CD4-positive, alpha-beta T cell treated with Interleukin-17A for 4 hours (primary cell): ENCODE results near the gene RPH3AL.

Experiments used
- DNase-seq: peaks from one replicate; pipeline ENCODE4 v3.0.0-alpha.2; 2020; ENCODE audit warnings: mixed read lengths

RPH3AL gene

DNA sequence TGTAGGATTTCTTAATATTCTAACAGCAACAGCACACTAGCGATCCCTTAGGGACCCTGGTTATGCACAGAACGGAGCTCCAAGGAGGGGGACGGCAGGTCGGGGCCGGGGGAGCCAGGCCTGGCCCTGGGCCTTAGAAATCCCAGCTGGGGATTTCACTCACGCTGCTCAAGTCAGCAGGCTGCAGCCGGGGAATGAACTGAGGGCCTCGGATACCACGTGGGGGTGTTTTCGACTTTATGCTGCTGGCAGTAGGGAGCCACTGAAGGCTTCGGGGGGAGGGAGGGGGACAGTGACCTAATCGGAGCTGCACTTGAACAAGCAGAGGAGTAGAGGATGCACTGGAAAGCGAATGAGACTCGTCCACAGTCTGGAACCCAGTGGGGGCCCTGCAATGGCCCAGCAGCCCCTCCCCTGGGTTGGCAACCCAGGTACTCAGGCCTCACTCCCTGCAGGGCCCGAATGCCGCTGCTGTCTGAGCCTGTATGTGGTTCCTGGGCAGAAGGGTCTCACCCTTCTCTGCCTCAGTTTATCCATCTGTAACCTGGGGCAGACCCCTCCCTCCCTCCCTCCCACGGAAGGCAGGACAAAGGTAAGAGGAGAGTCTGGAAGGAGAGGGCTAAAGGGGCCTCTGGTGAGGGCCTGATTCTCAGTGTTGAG, 53.7 kb downstream of the RPH3AL start:
- no peak for DNase-seq

DNA sequence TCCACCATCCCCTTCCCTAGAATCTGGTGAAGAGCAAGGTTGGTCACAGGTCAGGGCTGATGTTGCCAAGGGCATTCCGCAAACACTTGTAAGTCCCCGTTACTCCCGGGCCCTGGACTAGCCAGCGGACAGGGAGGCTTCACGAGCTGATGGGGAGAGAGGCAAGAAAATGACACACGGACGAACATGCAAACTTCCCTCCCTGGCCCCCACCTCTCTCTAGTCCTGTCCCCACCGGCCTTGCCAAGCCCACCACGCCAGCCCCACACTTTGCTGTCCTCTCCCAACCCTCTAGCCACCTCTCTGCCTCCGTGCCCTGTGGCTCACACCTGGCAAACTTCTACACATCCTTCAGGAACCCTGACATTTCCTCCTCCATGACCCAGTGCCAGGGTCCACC, 54.8 kb downstream of the RPH3AL start:
- no peak for DNase-seq

DNA sequence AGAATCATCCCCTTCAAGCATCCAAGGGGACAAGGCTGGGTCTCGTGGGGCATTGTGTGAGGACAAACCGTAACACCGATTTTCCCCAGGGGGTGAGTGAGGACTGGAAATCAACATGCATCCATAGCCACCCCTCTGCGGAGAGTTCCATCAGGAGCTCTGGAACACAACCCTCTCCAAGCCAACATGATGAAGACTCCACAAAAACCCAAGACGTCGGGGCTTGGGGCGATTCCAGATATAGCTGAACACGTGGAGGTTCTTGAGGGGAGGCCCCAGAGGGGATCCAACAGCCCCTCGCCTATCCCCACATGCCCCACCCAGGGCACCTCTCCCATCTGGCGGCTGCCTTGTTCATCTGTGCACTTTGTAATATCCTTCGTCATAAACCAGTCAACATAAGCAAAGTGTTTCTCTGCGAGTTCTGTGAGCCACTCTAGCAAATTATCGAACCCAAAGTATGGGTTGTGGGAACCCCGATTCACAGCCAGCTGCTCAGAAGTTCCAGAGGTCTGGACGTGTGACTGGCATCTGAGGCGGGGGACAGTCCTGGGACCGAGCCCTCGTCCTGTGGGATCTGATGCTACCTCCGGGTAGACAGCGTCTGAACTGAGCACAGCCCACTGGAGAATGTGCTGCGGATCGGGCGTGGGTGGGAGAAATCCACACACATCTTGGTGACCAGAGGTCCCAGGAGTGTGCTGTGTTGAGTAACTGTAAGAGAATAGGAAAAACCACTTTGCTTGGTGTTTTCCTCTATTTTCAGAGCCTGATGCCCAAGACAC, 55.5 kb downstream of the RPH3AL start:
- no peak for DNase-seq

DNA sequence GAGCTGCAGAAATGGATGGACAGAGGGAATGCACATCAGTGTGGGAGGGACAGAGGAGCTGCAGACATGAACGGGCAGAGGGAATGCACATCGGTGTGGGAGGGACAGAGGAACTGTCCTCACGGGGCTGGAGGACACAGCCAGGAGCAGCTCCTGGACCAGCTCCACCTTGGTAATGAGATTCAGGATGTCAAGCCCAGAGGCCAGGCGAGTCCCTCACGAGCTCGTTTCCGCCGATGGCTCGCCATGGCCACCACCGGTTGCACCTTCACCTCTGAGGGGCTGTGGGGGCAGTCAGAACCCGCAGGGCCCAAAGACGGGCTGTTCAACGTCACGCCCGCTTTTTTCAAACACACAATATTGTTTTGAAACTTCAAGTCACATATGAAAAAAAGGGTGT, 56.2 kb downstream of the RPH3AL start:
- DNase-seq = no peak

DNA sequence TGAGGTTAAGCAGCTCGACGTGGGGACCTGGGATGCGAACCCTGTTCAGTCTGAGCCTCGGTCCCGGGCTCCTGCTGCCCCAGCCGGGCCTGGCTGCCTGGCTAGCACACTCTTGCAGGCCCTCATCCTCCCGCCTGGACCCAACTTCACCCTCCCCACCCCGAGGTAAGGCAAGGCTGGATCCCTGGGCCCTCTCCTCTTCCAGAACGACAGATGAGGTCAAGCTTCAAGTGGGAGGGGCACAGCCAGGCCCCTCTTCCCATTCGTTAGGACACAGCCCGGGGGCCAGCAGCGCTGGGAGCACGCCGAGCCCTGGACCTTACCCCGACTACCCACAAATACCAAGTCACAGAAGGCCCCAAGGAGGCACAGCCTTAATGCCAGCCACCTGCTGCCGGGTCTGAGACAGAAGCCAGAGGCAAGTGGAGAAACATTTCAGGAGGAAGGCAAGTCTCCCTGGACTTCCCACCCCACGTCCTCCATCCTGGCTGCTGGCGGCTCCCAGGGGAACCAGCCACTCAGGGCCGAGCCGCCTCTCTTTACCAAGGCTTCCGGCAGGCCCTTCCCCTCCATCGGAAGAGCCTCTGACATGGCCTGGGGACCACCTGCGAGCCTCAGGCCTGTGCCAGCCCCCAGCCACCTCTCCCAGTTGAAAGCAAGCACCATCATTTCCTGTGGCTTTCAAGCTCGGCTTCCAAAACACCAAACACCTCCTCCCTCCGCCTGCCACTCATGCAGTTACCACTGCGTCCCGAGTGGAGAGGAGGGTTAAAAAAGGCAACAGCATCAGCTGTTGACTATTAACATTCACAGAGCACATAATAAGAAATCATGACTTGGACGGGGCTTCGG, 59.9 kb downstream of the RPH3AL start:
- peak; percentile 25 for DNase-seq

DNA sequence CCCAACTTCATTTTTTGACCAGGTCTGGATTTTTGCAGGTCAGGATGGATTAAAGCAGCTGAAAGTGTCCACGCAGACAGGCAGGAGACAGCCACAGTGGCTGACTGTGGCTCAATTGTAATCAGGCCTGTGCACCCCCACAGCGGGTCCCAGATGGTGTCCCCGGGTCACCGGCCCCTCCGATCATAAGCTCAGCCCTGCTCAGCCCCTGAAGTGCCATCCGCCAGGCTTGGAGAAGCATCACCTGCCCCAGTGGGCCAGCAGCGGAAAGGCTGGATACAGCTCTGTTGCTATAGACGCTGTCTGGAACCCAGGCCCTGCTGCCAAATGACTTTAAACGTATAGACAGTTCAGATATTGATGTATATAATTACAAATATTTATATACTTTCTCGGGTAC, 60.6 kb downstream of the RPH3AL start:
- no peak for DNase-seq

DNA sequence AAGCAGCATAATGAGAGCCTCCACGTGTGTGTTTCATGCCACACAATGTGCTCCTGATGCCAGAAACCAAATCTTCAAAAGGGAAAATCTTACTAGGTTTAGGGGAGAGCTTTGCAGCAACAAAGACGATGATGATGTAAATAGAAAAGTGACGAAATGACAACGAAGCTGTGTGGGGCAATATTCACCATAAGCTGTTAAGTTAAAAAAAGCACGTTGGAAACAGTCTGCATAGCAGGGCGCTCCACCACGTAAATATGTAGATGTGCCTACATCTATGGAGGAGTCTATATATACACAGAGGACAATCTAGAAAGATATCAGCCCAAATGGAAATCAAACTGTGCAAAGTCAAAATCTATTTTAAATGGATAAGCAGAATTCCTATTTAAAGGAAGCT, 61.0 kb downstream of the RPH3AL start:
- DNase-seq = no peak

DNA sequence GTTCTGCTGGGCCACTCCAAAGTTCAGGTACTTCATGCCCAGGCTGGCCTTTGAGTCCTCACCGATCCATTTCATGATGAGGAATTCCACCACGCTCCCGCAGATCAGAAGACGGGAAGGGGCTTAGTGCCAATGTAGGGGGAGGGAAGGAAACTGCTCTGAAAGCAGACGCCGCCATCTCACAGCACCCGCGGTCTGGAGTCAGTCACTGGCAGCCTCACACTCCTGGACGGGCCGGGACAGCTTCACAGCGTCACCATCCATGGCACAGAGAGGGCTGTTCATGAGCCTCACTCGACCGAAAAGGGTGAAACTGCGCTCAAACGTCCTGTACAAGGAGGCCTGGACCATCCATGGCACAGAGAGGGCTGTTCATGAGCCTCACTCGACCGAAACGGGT, 62.0 kb downstream of the RPH3AL start:
- DNase-seq = no peak

DNA sequence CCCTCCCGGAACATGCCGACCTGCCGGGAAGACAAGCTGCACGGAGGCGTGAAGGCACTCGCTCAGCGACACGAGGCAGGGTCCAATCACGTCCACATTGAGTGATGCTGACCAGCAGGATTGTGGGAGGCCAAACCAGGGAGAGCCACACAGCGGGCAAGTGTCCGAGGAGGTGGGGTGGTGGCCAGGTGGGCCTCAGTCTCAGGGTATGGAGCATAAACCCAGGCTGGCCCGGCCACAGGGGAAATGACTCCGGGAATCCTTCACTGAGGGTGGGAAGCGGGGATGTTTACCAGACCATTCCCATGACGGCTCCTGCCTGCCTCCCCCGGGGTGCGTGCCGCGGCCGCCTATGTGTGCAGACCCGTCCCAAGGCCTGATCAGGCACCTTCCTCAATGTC, 62.5 kb downstream of the RPH3AL start:
- DNase-seq = no peak

DNA sequence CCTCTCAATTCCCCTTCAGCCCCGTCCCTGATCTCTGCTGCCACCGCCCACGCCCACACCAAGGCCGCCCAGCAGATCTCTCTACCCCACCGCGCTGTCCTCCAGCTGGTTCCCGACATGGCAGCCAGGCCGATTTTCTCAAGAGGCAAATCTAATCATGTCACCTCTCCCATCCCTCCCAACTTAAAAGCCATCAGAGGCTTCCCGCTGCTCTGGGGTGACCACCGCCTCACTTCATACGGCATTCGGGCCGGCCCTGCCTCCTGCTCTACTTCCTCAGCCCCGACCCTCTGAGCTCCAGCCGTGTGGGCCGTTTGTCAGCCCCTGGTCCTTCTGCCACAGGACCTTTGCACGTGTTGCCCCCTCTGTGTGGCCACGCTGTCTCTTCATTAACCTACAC, 63.2 kb downstream of the RPH3AL start:
- DNase-seq = no peak

DNA sequence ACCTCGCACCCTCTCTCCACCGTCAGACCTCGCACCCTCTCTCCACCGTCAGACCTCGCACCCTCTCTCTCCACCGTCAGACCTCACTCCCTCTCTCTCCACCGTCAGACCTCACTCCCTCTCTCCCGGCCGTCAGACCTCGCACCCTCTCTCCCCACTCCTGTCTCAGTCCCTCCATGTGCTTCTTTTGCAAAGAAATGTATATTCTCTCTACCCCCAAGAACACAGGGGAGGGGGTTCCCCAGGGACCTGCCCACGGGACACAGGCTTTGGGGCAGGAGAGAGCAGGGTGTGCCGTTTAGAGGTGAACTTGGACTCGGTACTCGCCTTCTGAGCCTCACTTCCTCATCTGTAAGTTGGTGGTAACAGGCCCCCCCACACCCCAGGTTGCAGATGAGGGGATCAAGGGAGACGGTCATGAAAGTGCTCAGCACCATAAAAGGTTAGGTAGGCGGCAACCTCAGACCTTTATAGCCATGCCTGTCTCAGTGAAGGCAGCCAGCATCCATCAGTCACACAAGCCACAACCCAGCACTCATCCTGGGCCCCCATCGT, 63.7 kb downstream of the RPH3AL start:
- no peak for DNase-seq

DNA sequence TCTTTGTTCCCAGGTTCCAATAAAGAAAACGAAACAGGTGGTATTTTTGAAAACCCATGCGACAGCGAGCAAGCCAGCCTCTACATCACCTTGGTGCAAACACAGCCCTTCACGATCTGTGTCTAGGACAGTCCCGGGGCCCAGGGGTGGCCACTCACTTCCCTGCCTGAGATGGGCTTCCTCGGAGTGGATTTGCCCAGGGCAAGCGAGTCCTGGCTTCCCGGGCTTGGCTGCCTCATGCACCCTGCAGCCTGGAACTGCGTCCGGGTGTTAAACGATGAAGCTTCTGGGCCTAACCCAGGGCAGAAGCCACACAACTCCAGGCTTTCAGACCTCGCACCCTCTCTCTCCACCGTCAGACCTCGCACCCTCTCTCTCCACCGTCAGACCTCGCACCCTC, 66.0 kb downstream of the RPH3AL start:
- DNase-seq = no peak

DNA sequence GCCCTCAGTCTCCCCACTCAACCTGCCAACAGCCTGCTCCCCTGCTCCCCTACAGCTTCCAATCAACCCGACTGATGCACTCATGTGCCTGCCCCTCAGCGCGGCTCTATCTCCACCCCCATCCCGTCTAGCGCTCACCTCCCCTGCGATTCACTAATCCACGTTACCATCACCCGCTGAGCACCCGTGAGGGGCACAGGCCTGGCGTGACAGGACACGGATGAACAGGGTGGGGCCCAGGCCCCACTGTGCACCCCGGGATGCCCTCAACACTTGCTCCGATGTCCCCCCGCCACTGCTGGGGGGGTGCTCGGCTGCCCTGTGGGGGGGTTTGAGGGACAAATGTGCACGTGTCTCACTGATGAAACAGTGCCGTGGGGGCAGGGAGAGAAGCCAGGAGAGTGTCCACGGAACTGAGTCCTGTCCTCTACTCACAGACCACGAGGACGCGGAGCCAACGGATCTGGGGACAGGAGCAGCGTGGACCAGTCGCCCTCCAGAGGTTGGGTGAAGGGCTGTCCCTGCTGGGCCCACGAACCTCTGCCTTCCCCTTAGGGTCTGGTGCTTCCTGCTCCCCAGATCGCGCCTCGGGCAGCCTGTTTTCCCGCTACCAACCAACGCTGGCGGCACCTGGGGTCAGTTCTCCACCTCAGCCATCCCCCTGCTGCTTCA, 66.7 kb downstream of the RPH3AL start:
- no peak for DNase-seq

DNA sequence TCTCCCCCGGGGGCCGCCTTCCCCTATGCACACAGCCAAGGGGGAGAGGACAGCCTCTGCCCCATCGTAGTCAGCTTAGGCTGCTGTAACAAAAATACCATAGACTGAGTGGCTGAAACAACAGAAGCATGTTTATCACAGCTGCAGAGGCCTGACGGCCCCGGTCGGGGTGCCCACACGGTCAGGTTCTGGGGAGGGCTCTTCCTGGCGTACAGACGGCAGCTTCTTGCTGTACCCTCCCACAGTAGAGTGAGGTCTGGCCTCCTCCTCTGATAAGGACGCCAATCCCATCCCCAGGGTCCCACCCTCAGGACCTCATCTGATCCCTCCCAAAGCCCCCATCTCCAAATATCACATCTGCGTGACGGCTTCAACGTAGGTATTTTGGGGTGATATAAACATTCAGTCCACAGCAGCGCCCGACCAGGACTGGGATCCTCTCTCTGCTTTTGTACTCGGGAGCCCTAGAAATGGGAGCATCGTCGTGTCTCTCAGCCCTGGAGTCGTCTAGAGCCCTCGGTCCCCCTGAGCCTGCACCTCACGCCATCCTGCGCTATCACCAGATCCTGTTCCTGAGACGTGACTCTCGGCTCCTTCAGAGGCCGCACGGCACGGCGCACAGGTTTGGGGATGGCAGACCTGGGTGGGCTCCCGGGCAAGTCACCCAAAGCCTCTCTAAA, 67.8 kb downstream of the RPH3AL start:
- no peak for DNase-seq

DNA sequence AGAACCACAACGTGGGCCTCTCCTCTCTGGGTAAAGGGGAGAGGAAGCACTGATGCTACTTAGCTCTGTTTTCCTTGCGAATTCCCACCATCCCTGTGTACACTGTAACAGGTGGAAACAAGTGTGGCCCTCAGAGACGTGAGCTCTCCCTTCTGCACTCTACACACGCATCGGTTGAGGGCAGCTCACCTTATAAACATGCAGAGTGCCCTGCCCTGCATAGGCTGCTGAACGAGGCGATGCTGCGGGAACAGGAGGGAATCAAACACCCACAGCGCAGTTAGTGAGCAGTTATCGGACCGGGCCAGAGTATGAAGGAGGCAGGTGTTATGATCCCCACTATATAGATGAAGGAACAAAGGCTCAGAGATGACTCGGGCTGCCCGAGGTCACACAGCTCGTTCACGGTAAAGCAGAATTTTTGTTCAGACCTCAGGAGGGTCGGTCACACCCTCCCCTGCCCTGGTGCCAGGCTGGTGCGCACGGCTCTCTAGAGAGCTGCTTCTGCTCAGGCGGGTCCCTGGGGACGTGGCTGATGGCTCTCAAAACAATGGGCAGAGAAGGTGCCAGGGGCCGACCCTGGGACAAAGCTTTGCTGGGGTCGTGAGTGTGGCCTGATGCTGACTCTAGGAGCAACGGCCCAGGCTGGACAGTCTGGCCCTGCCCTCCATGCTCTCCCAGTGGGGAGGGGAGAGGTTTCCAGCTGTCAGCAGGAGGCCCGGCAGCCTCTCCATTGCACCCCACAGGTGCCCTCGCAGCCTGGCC, 68.5 kb downstream of the RPH3AL start:
- no peak for DNase-seq

DNA sequence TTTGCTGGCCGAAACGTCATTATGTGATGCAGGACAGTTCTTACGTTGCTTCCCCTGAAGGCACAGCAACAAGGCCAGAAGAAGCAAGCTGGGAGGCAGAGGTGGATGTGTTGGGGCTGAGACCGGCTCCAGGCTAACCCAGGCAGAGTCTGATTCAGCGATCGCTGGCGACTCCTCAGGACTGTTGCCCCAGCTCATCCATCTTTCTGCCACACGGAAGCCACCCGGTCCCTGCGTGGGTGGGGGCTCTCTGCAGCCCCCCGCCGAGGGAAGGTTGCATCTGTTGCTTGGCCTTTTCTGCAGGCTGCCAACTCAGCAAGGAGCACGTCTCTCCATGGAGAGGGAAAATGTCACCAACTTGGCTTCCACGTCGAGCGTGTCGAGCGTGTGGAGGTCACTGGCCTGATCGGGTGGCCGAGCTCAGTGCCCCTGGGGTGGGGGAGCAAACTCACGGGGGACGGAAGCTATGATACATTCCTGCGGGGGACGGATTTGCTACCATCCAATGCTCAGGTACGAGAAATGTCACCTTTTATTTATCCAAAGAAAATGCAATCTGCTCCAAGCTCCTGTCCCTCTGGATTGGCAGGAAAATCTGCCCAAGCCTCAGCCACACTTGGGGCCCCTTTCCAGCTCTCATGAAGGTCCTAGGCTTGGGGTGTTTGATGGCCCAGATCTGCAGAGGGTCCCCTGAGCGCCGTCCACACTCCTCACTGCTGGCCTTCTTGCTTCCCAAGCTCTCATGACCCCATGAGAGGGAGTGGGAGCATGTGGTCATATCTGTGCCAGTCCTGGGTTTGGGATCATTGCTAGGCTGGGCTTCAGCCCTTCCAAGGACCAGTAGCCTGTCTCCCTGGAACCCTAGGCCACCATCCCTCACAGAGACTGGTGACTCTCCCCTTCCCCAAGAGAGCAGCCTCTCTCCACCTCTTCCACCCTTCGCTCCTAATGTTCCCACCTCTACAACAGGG, 69.4 kb downstream of the RPH3AL start:
- no peak for DNase-seq

DNA sequence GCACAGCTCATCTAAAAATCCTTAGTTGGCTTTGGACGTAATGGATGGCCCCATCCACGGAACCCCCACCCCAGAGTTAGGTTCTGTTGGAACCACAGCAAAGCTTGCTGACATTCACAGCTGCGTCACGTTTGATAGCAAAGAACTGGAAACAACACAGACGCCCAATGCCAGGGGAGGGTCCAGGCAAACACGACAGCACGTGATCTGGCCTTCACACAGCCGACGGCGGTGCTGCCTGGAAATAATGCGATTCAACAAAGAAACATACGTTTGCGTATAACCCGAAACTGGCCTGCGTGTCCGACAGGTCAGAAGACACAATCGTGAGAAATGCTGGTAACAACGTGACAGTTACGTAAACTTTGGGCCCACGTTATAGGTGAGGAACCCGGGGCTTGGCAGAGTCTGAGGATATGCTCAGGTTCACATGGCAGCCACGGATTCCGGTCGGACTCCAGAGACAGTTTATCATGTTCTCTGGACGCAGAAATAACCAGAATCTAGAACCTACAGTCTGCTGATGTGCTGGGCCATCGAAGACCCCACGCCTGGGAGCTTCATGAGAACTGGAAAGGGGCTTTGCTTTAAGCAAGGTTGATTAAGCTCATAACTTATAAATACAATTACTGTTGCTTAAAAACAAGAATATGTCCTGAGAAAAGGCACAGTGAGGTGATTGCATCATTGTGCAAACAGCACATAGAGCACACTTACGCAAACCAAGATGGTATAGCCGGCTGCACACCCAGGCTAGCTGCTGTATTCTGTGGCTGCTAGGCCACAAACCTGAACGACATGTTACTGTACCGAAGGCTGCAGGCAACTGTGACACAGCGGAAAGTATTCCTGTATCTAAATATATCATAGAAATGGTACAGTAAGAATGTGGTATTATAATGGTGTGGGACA, 70.4 kb downstream of the RPH3AL start:
- DNase-seq = no peak

DNA sequence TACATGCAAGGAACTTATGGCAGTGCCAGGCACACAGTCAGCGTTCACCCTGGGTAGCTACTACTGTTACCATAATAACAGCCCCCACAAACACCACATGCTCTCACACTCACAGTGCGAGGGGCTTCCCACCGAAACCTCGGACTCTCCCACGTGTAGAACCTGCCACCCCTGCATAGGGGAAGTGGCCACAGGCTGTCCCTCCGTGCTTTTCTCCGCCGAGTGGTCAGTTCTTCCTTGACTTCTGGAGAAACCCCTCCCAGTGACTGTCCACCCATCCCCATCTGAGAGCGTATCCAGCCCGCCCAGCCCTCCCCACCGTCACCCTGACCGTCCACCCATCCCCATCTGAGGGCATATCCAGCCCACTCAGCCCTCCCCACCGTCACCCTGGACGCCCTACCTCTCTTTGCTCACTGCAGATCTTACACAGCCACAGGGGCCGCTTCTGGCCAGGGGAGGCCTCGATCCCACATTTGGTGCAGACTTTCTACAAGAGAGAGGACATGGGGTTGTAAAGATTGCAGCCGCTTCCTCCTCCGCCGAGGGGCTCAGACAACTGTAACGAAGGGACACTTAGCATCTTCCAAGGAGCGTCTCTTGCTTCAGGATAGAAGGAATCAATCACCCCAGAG, 71.1 kb downstream of the RPH3AL start:
- DNase-seq = no peak

DNA sequence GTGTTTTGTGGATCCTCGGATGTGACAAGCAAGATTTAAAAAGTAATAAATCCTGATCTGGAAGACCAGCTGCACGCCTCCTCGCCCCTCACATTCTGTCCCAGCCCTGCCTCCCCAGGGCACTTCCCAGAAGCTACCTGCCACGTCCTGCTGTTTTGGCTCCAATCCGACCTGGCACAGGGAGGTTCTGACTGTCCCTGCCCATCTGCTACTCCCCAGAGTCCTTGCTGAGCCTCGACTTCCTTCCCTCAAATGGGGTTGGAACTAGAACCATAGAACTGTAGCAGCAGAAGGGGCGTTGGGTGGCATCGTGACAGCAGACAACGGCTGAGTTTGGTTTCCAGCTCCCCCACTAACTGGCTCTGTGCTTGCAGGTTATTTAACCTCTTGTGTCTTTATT, 71.7 kb downstream of the RPH3AL start:
- DNase-seq = no peak
